AG04449 (cell line): Measurements from ENCODE around the gene FRMD8.

Experiments
- CTCF ChIA-PET: fragments of 350-600 bp; formaldehyde crosslinking; extraction: SDS; loops from one replicate; lab custom pipeline; 2021; ENCODE audit warnings: antibody characterized with exemption; lab: Yijun Ruan, JAX
- POLR2A ChIA-PET: fragments of 400-600, 350-600 bp; formaldehyde crosslinking; extraction: SDS; loops from one replicate; lab custom pipeline; 2020; ENCODE audit warnings: antibody characterized with exemption, inconsistent platforms; lab: Yijun Ruan, JAX
- DNase-seq: peaks from one replicate; pipeline ENCODE4 v3.0.0-alpha.2; 2010; ENCODE audit warnings: low read depth, low spot score
- H3K4me3 ChIP-seq: 2 replicates; pipeline ENCODE4 v1.5.1; 2011; ENCODE audit warnings: low read depth, mild to moderate bottlenecking, control low read depth, low read length
- TF ChIP-seq, protein P1 (sequence below): IDR thresholded peaks from one replicate; pipeline ENCODE4 v1.5.1; 2011; ENCODE audit warnings: mild to moderate bottlenecking, moderate library complexity, low read length, control low read depth, inconsistent platforms; ENCODE audit not compliant: insufficient read depth; ENCODE audit errors: missing control alignments

The FRMD8 gene

DNA sequence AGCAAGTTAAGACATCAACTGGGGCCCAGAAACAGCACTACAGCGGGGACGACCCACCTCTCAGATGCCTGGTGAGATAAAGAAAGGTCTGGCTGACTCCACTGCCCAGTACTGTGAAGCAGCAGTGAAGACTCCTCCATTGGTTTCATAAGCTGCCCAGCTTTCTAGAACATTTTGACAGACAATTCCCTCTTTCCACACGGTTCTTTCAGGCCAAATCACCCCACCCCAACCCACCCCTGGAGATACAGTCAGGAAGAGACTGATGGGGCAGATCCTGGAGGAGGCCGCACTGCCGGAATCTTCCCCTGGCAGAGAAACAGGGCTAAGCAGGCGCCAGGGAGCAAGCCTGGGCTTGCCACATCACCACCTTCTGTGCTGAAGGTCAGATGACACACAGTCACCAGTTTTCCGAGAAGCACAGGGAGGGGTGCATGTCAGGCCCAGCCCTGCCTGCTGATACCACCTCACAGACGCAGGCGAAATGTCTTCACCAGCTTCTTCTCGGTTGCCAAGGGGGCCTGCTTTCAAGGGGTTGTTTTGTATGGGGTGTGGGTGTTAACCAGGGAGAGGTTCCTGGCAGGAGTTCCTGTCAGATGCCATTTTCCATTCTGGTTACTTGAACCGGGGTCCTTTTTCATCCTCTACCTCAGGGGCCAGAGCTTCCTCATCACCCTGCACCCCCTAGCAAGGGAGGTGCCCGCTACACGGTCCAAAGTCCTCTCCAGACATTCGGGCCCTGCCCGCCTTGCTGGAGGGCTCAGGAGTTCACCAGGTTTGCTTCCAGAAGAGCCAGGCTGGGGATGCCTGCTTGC, 34.7 kb downstream of the FRMD8 start:
- POLR2A ChIA-PET, result interaction anchor here (0.6 to 19.6 kb wide), 18 partner anchors 9 to 172 kb away, joined by 3 to 664 read pairs (median 16); partner anchors contain the start of genes FRMD8, MALAT1 and SLC25A45
- CTCF ChIA-PET, result interaction anchor here (0.9 to 10.3 kb wide), 5 partner anchors 34 to 120 kb away, joined by 3 to 151 read pairs (median 3); no protein-coding TSS in a partner anchor
- H3K4me3 ChIP-seq, result peak overlapping the region; percentile 63
- DNase-seq, result peak; percentile 97
- TF ChIP-seq, protein P1, sequence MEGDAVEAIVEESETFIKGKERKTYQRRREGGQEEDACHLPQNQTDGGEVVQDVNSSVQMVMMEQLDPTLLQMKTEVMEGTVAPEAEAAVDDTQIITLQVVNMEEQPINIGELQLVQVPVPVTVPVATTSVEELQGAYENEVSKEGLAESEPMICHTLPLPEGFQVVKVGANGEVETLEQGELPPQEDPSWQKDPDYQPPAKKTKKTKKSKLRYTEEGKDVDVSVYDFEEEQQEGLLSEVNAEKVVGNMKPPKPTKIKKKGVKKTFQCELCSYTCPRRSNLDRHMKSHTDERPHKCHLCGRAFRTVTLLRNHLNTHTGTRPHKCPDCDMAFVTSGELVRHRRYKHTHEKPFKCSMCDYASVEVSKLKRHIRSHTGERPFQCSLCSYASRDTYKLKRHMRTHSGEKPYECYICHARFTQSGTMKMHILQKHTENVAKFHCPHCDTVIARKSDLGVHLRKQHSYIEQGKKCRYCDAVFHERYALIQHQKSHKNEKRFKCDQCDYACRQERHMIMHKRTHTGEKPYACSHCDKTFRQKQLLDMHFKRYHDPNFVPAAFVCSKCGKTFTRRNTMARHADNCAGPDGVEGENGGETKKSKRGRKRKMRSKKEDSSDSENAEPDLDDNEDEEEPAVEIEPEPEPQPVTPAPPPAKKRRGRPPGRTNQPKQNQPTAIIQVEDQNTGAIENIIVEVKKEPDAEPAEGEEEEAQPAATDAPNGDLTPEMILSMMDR, result no peak

DNA sequence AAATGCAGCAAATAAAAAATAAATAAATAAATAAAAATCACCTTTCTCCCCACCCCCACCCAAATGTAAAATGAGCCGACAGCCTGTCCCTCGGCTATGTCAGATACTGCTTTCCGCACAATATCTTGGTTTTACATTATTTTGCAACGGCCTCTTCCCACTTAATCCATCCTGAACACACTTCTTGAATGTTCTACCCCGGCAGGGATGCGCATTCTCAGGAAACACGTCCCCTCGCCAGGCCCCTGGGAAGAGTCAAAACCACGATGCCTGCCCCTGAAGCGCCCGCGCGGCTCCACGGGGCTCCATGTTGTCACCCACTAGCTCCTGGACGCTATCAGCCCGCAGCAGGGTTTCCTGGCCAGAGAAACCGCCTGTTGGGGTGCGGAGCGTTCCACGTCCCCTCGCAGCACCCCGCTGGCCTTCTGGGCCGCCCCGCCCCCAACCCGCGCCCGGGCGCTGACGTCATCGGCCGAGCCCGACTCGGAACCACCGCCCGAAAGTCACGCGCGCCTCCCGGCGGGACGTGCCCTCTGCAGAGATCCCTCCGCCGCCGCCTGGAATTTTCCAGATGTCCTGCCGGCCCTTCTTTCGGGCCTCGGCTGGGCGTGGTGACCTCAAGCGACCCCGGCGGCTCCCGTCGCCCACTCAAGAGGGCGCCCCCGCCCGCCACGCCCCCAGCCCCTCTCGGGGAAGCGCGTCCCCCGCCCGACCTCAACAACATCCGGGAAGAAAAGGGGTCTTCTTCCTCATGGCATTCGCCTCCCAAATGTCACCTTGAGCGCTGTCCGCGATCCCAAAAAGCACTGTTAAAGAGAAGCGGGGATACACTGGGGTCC, 35.6 kb downstream of the FRMD8 start:
- CTCF ChIA-PET, result interaction anchor here (1.0 to 10.3 kb wide), 4 partner anchors 32 to 119 kb away, joined by 3 to 151 read pairs (median 4); no protein-coding TSS in a partner anchor
- POLR2A ChIA-PET, result interaction anchor here (0.6 to 19.6 kb wide), 44 partner anchors 7 to 309 kb away, joined by 3 to 664 read pairs (median 6); partner anchors contain the start of genes DPF2, FRMD8, MALAT1 and PCNX3
- peak; percentile 83 for DNase-seq
- TF ChIP-seq, protein P1, result no peak
- peak overlapping the region; percentile 98 for H3K4me3 ChIP-seq

DNA sequence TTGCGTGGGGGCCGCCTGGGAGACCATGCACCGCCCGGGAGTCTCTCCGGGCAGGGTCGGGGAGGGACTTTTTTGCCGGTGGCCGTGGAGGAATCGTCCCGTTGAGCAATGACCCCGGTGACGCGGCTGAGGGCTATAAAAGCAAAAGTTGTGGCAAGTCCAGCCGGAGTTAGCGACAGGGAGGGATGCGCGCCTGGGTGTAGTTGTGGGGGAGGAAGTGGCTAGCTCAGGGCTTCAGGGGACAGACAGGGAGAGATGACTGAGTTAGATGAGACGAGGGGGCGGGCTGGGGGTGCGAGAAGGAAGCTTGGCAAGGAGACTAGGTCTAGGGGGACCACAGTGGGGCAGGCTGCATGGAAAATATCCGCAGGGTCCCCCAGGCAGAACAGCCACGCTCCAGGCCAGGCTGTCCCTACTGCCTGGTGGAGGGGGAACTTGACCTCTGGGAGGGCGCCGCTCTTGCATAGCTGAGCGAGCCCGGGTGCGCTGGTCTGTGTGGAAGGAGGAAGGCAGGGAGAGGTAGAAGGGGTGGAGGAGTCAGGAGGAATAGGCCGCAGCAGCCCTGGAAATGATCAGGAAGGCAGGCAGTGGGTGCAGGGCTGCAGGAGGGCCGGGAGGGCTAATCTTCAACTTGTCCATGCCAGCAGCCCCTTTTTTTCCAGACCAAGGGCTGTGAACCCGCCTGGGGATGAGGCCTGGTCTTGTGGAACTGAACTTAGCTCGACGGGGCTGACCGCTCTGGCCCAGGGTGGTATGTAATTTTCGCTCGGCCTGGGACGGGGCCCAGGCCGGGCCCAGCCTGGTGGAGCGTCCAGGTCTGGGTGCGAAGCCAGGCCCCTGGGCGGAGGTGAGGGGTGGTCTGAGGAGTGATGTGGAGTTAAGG, 36.4 kb downstream of the FRMD8 start, which contains the start of gene NEAT1:
NEAT1 (plus strand) TSS at position 166 of the 883 bp plus-strand sequence.
- peak; percentile 38 for DNase-seq
- TF ChIP-seq, protein P1, result no peak
- ChIA-PET CTCF (interaction anchor here (0.6 to 10.3 kb wide), 3 partner anchors 33 to 86 kb away, joined by 4 to 151 read pairs (median 4); no protein-coding TSS in a partner anchor), POLR2A (interaction anchor here (0.5 to 19.6 kb wide), 42 partner anchors 8 to 310 kb away, joined by 3 to 664 read pairs (median 6); partner anchors contain the start of genes DPF2, FRMD8, MALAT1 and PCNX3)
- peak within 1 kb of the TSS; percentile 98 for H3K4me3 ChIP-seq

DNA sequence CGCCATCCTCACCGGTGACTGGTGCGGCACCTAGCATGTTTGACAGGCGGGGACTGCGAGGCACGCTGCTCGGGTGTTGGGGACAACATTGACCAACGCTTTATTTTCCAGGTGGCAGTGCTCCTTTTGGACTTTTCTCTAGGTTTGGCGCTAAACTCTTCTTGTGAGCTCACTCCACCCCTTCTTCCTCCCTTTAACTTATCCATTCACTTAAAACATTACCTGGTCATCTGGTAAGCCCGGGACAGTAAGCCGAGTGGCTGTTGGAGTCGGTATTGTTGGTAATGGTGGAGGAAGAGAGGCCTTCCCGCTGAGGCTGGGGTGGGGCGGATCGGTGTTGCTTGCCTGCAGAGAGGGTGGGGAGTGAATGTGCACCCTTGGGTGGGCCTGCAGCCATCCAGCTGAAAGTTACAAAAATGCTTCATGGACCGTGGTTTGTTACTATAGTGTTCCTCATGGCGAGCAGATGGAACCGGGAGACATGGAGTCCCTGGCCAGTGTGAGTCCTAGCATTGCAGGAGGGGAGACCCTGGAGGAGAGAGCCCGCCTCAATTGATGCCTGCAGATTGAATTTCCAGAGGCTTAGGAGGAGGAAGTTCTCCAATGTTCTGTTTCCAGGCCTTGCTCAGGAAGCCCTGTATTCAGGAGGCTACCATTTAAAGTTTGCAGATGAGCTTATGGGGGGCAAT, 37.2 kb downstream of the FRMD8 start:
- TF ChIP-seq, protein P1, result no peak
- CTCF ChIA-PET, result interaction anchor here (0.6 to 0.7 kb wide), 2 partner anchors 58 to 94 kb away, joined by 3 to 4 read pairs; no protein-coding TSS in a partner anchor
- peak overlapping the region; percentile 98 for H3K4me3 ChIP-seq
- DNase-seq, result no peak
- POLR2A ChIA-PET, result interaction anchor here (0.5 to 19.6 kb wide), 35 partner anchors 8 to 200 kb away, joined by 3 to 664 read pairs (median 7); partner anchors contain the start of genes DPF2, FRMD8, MALAT1 and PCNX3
